NT2/D1 (cell line): Measurements from ENCODE around the gene TERT.

Experiments used
- DNase-seq: peaks from one replicate; pipeline ENCODE4 v3.0.0-alpha.2; 2011; ENCODE audit warnings: low read depth, low spot score
- H3K27me3 ChIP-seq: 2 replicates; pipeline ENCODE4 v1.6.0; 2011; ENCODE audit warnings: mild to moderate bottlenecking; ENCODE audit not compliant: insufficient read length, insufficient read depth
- H3K36me3 ChIP-seq: 2 replicates; pipeline ENCODE4 v1.6.1; 2011; ENCODE audit warnings: mild to moderate bottlenecking, low read length, mixed read lengths; ENCODE audit not compliant: insufficient read depth, insufficient read length
- H3K4me1 ChIP-seq: 2 replicates; pipeline ENCODE4 v1.5.1; 2011; ENCODE audit not compliant: insufficient read depth, insufficient read length
- H3K4me3 ChIP-seq: 2 replicates; pipeline ENCODE4 v1.5.1; 2011; ENCODE audit warnings: low read depth; ENCODE audit not compliant: insufficient read length
- H3K9ac ChIP-seq: 2 replicates; pipeline ENCODE4 v1.6.0; 2011; ENCODE audit warnings: low read depth; ENCODE audit not compliant: insufficient read length
- H3K9me3 ChIP-seq: 2 replicates; pipeline ENCODE4 v1.5.1; 2011; ENCODE audit warnings: mild to moderate bottlenecking, low read length; ENCODE audit not compliant: insufficient read depth
- SUZ12 ChIP-seq: IDR thresholded peaks from 2 replicates; pipeline ENCODE4 v1.6.1; 2011; ENCODE audit not compliant: insufficient read length, insufficient read depth; ENCODE audit errors: extremely low read depth
- YY1 ChIP-seq: IDR thresholded peaks from 2 replicates; pipeline ENCODE4 v1.6.1; 2011; ENCODE audit not compliant: insufficient read length, insufficient read depth
- ZNF274 ChIP-seq: IDR thresholded peaks from 2 replicates; pipeline ENCODE4 v1.6.1; 2011; ENCODE audit warnings: mild to moderate bottlenecking, low read depth, low read length

The TERT gene

DNA sequence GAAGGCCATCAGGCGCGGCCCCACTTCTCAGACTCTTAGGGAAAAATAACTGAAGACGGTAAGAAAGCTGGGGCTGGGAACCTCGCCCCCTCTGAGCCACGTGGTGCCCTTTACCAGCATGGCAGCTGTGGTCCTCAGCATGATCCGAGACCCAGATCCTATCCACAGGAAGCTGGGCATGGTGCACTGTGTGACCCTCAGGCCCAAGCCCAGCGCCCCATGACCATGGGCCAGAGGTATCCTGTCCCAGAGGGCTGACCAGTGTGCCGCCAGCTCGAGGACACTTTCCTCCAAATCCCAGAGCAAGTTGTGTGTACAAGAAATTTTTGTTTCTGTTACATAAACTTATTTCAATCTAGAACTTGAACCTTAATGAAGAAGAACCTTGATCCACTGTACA lies 28.1 kb downstream of the TERT start:
- no peak for DNase-seq
- Histone ChIP-seq H3K36me3 (peaks cover 42% of the 10 kb centered on the region), H3K4me3 (no peak overlapping the region), H3K4me1 (no peaks in the 10 kb centered on the region), H3K9me3 (peaks cover 31% of the 10 kb centered on the region), H3K9ac (no peak overlapping the region), H3K27me3 (no peaks in the 10 kb centered on the region)
- no peak for TF ChIP-seq SUZ12
- TF ChIP-seq YY1, result no peak
- TF ChIP-seq ZNF274, result no peak

DNA sequence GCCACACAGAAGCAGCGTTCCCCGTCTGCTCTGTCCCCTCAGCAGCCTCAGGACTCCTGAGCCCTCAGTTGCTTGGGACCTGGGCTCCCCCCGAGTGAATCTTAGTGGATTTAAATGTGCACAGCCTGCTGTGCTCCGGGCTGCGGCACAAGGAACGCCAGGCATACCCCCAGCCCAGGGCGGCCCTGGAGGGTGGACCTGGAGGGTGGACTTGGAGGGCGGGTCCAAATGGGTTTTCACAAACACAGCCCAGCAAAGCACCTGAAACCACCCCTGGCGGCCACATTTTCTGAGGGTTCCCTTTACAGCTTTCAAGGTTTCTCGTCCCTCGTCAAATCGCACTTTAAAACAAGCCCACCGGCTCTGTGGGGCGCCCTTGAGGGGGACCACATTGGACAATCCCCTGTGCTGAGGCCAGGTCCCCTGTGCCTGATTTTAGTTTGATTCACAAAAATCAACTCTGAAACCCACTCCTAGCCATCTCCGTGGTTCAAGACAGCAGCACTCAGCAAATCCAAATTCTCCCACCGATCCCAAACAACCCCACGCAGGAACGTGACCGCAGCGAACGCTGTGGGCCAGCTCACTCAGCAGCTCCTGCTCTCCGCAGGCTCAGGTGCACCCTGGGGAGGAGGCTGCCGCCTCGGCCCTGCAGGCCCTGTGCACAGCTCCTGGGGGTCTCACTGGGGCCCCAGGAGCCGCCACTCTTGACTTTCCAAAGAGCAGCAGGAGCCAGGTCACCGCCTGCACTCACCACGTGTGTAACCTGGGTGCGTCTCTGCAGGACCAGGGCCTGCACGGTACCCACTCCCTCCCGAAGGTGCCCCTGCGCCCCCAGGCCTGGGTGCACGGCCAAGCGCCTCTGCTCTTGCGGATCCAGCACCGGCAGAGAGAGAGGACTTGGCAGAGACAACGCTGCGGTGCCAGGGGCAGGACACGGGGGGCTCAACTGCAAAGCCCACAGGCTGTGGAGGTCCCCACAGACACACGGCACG lies 29.1 kb downstream of the TERT start:
- DNase-seq, result no peak
- Histone ChIP-seq H3K4me3 (no peak overlapping the region), H3K9me3 (peaks cover 40% of the 10 kb centered on the region), H3K9ac (no peak overlapping the region), H3K4me1 (no peaks in the 10 kb centered on the region), H3K27me3 (no peaks in the 10 kb centered on the region), H3K36me3 (peaks cover 40% of the 10 kb centered on the region)
- TF ChIP-seq ZNF274 (no peak), SUZ12 (no peak), YY1 (no peak)

DNA sequence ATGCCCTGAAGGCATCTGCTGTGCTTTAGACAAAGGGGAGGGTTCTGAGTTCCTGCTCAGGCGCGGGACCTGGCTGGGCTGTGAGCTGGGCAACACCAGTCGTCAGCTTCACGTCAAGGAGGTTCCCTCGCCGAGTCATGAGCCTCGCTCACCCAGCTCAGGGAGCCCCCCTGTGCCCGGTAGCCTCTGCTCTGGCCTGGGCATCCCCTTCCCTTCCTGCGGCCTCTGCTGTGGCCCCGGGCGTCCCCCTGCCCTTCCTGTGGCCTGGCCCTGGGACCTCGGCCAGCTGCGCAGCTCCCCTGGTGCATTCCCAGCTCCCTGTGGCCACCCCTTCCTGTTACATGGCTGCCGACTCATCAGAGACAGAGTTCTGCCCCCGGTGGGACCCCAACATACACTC lies 29.8 kb downstream of the TERT start:
- no peak for DNase-seq
- no peak for TF ChIP-seq ZNF274
- TF ChIP-seq YY1, result no peak
- TF ChIP-seq SUZ12, result no peak
- Histone ChIP-seq H3K36me3 (peaks cover 44% of the 10 kb centered on the region), H3K9ac (no peak overlapping the region), H3K4me3 (no peak overlapping the region), H3K4me1 (no peaks in the 10 kb centered on the region), H3K27me3 (no peaks in the 10 kb centered on the region), H3K9me3 (peaks cover 48% of the 10 kb centered on the region)

DNA sequence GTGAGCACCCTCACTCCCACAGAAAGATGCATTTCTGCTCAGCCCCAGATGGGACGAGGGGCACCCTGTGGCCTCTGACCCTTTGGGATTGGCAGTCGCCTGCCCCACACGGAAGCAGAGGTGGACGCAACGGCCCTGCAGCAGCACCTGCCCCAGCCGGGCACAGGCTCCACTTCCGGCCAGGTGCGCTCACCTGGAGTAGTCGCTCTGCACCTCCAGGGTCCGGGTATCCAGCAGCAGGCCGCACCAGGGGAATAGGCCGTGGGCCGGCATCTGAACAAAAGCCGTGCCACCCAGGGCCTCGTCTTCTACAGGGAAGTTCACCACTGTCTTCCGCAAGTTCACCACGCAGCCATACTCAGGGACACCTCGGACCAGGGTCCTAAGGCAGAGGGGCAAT lies 30.7 kb downstream of the TERT start:
- no peak for DNase-seq
- Histone ChIP-seq H3K27me3 (no peaks in the 10 kb centered on the region), H3K4me1 (no peaks in the 10 kb centered on the region), H3K9ac (no peak overlapping the region), H3K4me3 (no peak overlapping the region), H3K36me3 (peaks cover 47% of the 10 kb centered on the region), H3K9me3 (peaks cover 49% of the 10 kb centered on the region)
- TF ChIP-seq YY1, result no peak
- TF ChIP-seq SUZ12, result no peak
- no peak for TF ChIP-seq ZNF274

DNA sequence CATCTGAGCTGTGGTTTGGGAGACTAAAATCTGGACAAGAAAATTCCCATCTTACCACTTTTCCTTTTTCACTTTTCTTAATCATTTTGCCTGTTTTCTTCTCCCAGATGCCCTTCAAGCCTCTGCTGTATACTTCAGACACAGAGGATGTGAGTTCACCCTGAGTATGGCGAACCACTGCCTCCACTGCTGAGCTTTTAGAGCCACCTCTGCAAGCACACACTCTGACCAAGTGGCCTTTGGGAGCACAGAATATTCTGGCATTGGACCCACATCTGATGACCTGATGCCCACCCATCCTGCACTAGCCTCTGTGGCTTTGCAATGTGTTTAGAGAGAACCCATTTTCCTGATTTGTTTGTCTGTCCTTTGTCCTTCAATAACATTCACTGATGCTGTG lies 32.5 kb downstream of the TERT start:
- no peaks in the 10 kb centered on the region for H3K27me3 ChIP-seq
- TF ChIP-seq ZNF274 (no peak), SUZ12 (no peak), YY1 (no peak)
- no peak overlapping the region for H3K4me3 ChIP-seq
- DNase-seq, result peak; percentile 6
- peaks cover 42% of the 10 kb centered on the region for H3K36me3 ChIP-seq
- no peak overlapping the region for H3K9ac ChIP-seq
- peaks cover 49% of the 10 kb centered on the region for H3K9me3 ChIP-seq
- H3K4me1 ChIP-seq, result no peaks in the 10 kb centered on the region

DNA sequence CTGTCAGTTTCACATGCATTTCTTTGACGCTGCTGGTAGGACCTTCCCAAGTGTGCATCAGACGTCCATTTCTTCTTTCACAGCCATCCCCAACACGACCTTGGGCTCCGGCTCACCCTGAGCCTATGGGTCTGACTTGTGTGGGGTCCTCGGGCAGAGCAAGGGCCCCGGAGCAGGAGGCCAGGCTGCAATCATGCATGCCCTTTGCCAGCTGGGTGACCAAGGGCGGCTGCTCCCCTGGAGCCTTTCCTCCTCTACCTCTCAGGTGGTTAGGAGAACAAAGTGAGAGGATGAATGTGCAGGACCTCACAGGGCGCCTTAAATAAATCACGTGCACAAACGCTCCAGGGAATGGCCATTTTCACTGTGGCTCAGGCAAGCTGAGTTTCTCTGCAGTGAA lies 33.2 kb downstream of the TERT start:
- DNase-seq, result no peak
- Histone ChIP-seq H3K9ac (no peak overlapping the region), H3K27me3 (no peaks in the 10 kb centered on the region), H3K4me3 (no peak overlapping the region), H3K9me3 (peaks cover 49% of the 10 kb centered on the region), H3K4me1 (no peaks in the 10 kb centered on the region), H3K36me3 (peaks cover 40% of the 10 kb centered on the region)
- TF ChIP-seq ZNF274, result no peak
- no peak for TF ChIP-seq SUZ12
- no peak for TF ChIP-seq YY1

DNA sequence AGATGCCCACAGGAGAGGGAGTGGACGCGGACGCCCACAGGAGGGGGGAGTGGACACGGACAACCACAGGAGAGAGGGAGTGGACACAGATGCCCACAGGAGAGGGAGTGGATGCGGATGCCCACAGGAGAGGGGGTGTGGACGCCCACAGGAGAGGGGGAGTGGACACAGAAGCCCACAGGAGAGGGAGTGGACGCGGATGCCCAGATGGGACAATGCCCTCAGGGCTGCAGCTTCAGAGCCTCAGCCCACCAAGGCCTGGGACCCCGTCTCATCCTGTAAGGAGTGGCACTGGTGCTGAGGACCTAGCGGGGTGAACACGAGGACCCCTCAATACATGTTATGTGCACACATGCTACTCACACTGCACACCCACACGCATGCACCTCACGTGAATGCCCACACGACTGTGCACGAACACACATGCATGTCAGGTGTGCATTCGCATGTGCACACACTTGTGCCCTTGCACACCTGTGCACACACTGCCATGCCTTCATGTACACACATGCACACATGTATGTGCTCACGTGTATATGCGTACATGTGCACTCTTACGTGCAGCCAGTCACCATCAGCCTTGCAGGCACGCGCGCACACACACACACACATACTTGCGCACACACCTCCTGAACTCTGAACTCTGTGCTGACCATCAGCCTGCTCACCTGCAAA lies 34.9 kb downstream of the TERT start:
- no peak for TF ChIP-seq YY1
- H3K4me3 ChIP-seq, result no peak overlapping the region
- DNase-seq, result no peak
- H3K9me3 ChIP-seq, result peaks cover 49% of the 10 kb centered on the region
- H3K36me3 ChIP-seq, result peaks cover 29% of the 10 kb centered on the region
- H3K9ac ChIP-seq, result no peak overlapping the region
- H3K27me3 ChIP-seq, result no peaks in the 10 kb centered on the region
- H3K4me1 ChIP-seq, result no peaks in the 10 kb centered on the region
